Esophagus squamous epithelium (tissue), 5 donors: Measurements from ENCODE around the gene OR7A17. TPM values are rescaled to one million over a fixed set of nuclear protein-coding genes. Genes with fewer than 3 reads are reported as not detected.
A peak's percentile ranks its signal among the peaks of the same experiment; 100 is the strongest.

Experiments
- DNase-seq: peaks from one replicate; lab custom pipeline; 2025; lab: John Stamatoyannopoulos, UW
- H3K27ac ChIP-seq, 4 donors: fragments of 200-600 bp; sonication (generic); one replicate each; pipeline ENCODE4 v1.5.1; 2016 to 2019; ENCODE audit warnings: mild to moderate bottlenecking in 1 of 4
- H3K27me3 ChIP-seq, 4 donors: fragments of 200-600 bp; sonication (generic); 1 replicate in 3 of 4; 2 replicates in 1 of 4; pipeline versions ENCODE4 v1.5.1 to v1.6.0; 2017 to 2021; ENCODE audit warnings: antibody characterized with exemption in 1 of 4
- H3K36me3 ChIP-seq, 3 donors: fragments of 200-600 bp; sonication (generic); one replicate each; pipeline ENCODE4 v1.5.1; 2016 to 2019
- H3K4me1 ChIP-seq, 3 donors: fragments of 200-600 bp; sonication (generic); one replicate each; pipeline ENCODE4 v1.5.1; 2017 to 2019
- H3K4me3 ChIP-seq, 4 donors: fragments of 200-600 bp; sonication (generic); 1 replicate in 3 of 4; 2 replicates in 1 of 4; pipeline ENCODE4 v1.5.1; 2016 to 2019; ENCODE audit warnings: mild to moderate bottlenecking in 2 of 4, moderate library complexity in 1 of 4
- H3K9me3 ChIP-seq, 3 donors: fragments of 200-600 bp; sonication (generic); one replicate each; pipeline ENCODE4 v1.5.1; 2016 to 2019
- POLR2A ChIP-seq, 4 donors: fragments of 450-650 bp; IDR thresholded peaks; one replicate each; pipeline ENCODE4 v1.6.1; 2017; ENCODE audit warnings: antibody characterized with exemption in 4 of 4, mild to moderate bottlenecking in 4 of 4, moderate library complexity in 3 of 4
- WGBS, 2 donors: methylation state at CpG; one replicate each; pipeline ENCODE4 v1.1.5; 2018; 5-methylcytosine and 5-hydroxymethylcytosine counted together
- intact Hi-C: fragments of 100-400 bp; cut with DNase I; formaldehyde crosslinking; loops from one replicate; pipeline ENCODE4 v1.15.0; 2022
- small RNA-seq, 4 donors: library from RNA; depleted of rRNA; stranded (forward); fragments of <200 nt; gene quantifications; one replicate each; pipeline ENCODE3, GENCODE V24; 2016
- total RNA-seq, 4 donors: library from RNA; depleted of rRNA; stranded (reverse); fragments of >200 nt; gene quantifications; one replicate each; pipeline ENCODE4 v1.1.0, GENCODE V29; 2016
- TF ChIP-seq, protein P1 (sequence below), 6 experiments: fragments of 450-650 bp in 4 of 6; fragments of 200-600 bp in 2 of 6; sonication (generic) in 2 of 6; IDR thresholded peaks; one replicate each; pipeline ENCODE4 v1.5.1; 2016 to 2019; ENCODE audit warnings: antibody characterized with exemption in 6 of 6, mild to moderate bottlenecking in 4 of 6, moderate library complexity in 4 of 6
- donor health status: DM: yes; HTN: yes; CAD: no.

The OR7A17 gene
- total RNA-seq, 4 donors from 2014 or later, result not detected

- peaks cover 0 to 18% (median 0%) of the 10 kb centered on the region in 3 donors for H3K4me1 ChIP-seq
- peaks cover 0 to 3% (median 0%) of the 10 kb centered on the region in 4 donors for H3K27me3 ChIP-seq
- TF ChIP-seq, protein P1, sequence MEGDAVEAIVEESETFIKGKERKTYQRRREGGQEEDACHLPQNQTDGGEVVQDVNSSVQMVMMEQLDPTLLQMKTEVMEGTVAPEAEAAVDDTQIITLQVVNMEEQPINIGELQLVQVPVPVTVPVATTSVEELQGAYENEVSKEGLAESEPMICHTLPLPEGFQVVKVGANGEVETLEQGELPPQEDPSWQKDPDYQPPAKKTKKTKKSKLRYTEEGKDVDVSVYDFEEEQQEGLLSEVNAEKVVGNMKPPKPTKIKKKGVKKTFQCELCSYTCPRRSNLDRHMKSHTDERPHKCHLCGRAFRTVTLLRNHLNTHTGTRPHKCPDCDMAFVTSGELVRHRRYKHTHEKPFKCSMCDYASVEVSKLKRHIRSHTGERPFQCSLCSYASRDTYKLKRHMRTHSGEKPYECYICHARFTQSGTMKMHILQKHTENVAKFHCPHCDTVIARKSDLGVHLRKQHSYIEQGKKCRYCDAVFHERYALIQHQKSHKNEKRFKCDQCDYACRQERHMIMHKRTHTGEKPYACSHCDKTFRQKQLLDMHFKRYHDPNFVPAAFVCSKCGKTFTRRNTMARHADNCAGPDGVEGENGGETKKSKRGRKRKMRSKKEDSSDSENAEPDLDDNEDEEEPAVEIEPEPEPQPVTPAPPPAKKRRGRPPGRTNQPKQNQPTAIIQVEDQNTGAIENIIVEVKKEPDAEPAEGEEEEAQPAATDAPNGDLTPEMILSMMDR (IDR thresholded peaks at IDR 0.05), result no peak
- TF ChIP-seq POLR2A (IDR thresholded peaks at IDR 0.05), result no peak
- H3K27ac ChIP-seq, result no peak overlapping the region
- no peaks in the 10 kb centered on the region for H3K36me3 ChIP-seq
- H3K9me3 ChIP-seq, result no peaks in the 10 kb centered on the region
- intact Hi-C loops, result no loop called here
- WGBS, 2 donors, result 65 to 82% methylated on average over 4 of the region's 4 CpGs
- no peak overlapping the region for H3K4me3 ChIP-seq
- no peak for DNase-seq
These were observed 48.5 kb downstream of the OR7A17 start for GRCh38 chr19:14837391-14837790.

- intact Hi-C loops, result no loop called here
- Histone ChIP-seq H3K27me3 (peaks cover 0 to 3% (median 0%) of the 10 kb centered on the region in 4 donors), H3K36me3 (no peaks in the 10 kb centered on the region), H3K27ac (peak within 1 kb of the TSS in 2 of 4 donors; percentile 21 to 40), H3K4me1 (peaks cover 0 to 17% (median 0%) of the 10 kb centered on the region in 3 donors), H3K4me3 (no peak within 1 kb of the TSS), H3K9me3 (no peaks in the 10 kb centered on the region)
- WGBS, 2 donors, result 17 to 40% methylated on average over 1 of the region's 1 CpG
- no peak for TF ChIP-seq POLR2A (IDR thresholded peaks at IDR 0.05)
- TF ChIP-seq, protein P1 (IDR thresholded peaks at IDR 0.05), result no peak
- DNase-seq, result no peak
These were observed 50.9 kb downstream of the OR7A17 start, which contains the start of the genes OR7A5 and OR7C1 for GRCh38 chr19:14835011-14835410. OR7A5 (minus strand) TSS chr19:14835185; CDS start chr19:14828241, 6,944 bp downstream. OR7C1 (minus strand) TSS chr19:14835185; CDS start chr19:14800136, 35,049 bp downstream.

DNA sequence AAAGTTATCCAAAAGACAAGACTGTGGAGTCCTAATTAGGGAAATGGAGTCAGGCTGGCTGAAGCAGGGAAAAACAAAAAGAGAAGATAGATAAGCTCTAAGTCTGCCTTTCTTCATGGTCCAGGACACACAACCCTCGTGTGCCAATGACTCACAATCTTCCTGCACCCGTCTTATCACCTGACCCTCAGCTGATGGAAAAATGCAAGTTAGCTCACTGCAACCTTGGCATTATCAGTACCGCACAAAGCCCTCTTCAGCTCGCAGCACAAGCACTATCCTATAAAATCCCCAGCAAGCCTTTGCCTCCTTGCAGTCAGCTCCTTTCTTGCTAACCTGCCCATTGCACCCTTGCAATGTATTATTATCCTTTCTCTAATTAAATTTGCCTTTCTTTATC lies 55.2 kb downstream of the OR7A17 start:
- Histone ChIP-seq H3K4me1 (peaks cover 0 to 11% (median 0%) of the 10 kb centered on the region in 3 donors), H3K9me3 (peaks cover 0 to 1% (median 0%) of the 10 kb centered on the region in 3 donors), H3K27me3 (peaks cover 0 to 16% (median 0%) of the 10 kb centered on the region in 4 donors), H3K36me3 (no peaks in the 10 kb centered on the region), H3K27ac (no peak overlapping the region), H3K4me3 (no peak overlapping the region)
- TF ChIP-seq, protein P1 (IDR thresholded peaks at IDR 0.05), result no peak
- no peak for TF ChIP-seq POLR2A (IDR thresholded peaks at IDR 0.05)
- DNase-seq, result no peak
- intact Hi-C loops, result no loop called here
- 55% methylated on average over 4 of the region's 4 CpGs for WGBS, 2 donors

Small RNA genes lying within 50 kb of the gene (small RNA-seq; reads per million reads assigned to genes)
- gene OR7A18P, result 0 reads per million in 4 donors

Other genes with a start within 250 kb of the OR7A17 start
- under 1 TPM in 1 of 4 donors, not detected in 3; 0.29 TPM for gene ADGRE3, start 211.3 kb downstream of the OR7A17 start, total RNA-seq
- gene ZNF333, start 196.1 kb downstream of the OR7A17 start, total RNA-seq, result 10 to 100 TPM in 1 of 4 donors, 1 to 10 TPM in 3; 1.1 to 20.2 (median 3.9) TPM
- gene ADGRE2, start 107.6 kb downstream of the OR7A17 start, total RNA-seq, result 1 to 10 TPM in 3 of 4 donors, under 1 TPM in 1; 0.49 to 5.8 (median 4.0) TPM
- under 1 TPM in 1 of 4 donors, not detected in 3; 0.38 TPM for gene OR7A5, start 50.9 kb downstream of the OR7A17 start, total RNA-seq
- gene OR7C1, start 50.9 kb downstream of the OR7A17 start, total RNA-seq, result not detected
- gene OR7A10, start 37.2 kb downstream of the OR7A17 start, total RNA-seq, result not detected
- not detected for gene OR7C2, start 55.4 kb upstream of the OR7A17 start, total RNA-seq
- not detected for gene SLC1A6, start 93.7 kb upstream of the OR7A17 start, total RNA-seq
- under 1 TPM in 2 of 4 donors, not detected in 2; 0.42 to 0.44 TPM for gene CASP14, start 163.3 kb upstream of the OR7A17 start, total RNA-seq
- not detected for gene OR1I1, start 196.1 kb upstream of the OR7A17 start, total RNA-seq
- gene SYDE1, start 221.3 kb upstream of the OR7A17 start, total RNA-seq, result 10 to 100 TPM in 1 of 4 donors, 1 to 10 TPM in 3; 1.4 to 10.3 (median 4.6) TPM